ENCODE data around the gene TMEM121.
"Not testable (repeated sequence)": the region's sequence is repeated elsewhere in the genome, so short reads cannot be mapped to it uniquely, and the experiment has no call there.

The TMEM121 gene

GRCh38 chr14:105571181-105571951 lies 45.0 kb downstream of the TMEM121 start:
- not testable (repeated sequence) for DNase-seq

- DNase-seq: not testable (repeated sequence)
These were observed 45.7 kb downstream of the TMEM121 start for GRCh38 chr14:105572063-105572462.

GRCh38 chr14:105573841-105574240 lies 47.5 kb downstream of the TMEM121 start:
- not testable (repeated sequence) for DNase-seq

- not testable (repeated sequence) for DNase-seq
These were observed 48.0 kb downstream of the TMEM121 start for GRCh38 chr14:105574411-105574810.

GRCh38 chr14:105575016-105575700 lies 48.8 kb downstream of the TMEM121 start:
- DNase-seq: not testable (repeated sequence)

- no peak for DNase-seq
These were observed 50.2 kb downstream of the TMEM121 start for GRCh38 chr14:105576525-105577088.

- DNase-seq: no peak
These were observed 51.0 kb downstream of the TMEM121 start for GRCh38 chr14:105577314-105577861.

GRCh38 chr14:105578070-105578469 lies 51.7 kb downstream of the TMEM121 start:
- DNase-seq: no peak

GRCh38 chr14:105579221-105579620 lies 52.8 kb downstream of the TMEM121 start:
- DNase-seq: not testable (repeated sequence)

Data from NCI-H1417 (cell line).